Measurements from ENCODE around the gene SPCS1. TPM values are rescaled to one million over a fixed set of nuclear protein-coding genes. Genes with fewer than 3 reads are reported as not detected.

The SPCS1 gene
- total and polyA plus RNA-seq, 9 of the 15 experiments (the other 6 are each of a cell fraction or from before 2014, with no cell fraction given): 73.9 to 567 (median 127) TPM

DNA sequence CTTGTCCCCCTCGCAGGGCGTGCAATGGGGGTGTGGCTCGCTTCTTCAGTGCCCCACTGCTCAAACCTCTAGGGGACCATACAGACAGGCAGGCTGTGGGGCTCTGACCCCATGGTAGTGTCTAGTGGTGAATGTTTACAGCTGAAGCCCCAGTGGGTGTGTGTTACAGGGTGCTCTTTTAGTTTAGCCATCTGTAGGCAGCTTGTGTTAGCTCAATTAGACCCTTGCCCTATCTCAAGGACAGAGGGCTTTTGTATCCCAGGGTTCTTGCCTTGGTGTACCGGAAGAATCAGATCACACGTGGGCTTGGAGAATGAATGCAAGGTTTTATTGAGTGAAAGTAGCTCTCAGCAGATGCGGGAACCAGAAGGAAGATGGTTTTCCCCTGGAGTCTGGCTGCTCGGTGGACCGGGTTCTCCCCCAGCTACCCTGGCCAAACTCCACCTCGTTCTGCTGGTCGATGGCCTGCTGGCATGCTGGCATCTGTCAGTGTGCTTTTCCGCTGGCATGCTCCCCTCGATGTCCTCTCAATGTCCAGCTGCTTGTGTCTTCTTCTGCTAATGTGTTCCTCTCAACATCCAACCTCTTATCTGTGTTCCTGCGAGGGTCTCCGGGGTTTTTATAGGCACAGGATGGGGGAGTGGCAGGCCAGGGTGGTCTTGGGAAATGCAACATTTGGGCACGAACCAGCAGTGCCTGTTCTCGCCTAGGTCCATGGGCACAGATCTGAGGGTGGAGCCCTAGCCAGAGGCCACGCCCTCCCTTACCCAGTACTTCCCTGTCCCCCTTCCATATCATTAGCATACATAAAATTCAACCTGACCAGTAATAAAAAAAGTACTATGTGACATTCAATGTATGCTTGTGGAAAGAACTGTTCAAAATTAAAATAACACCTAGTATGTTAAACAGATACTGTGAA is 6.6 kb downstream of the SPCS1 start:
- no peak for FAIRE-seq
- Histone ChIP-seq H3K4me1 (replicated peaks in 1 of 2; ENCODE audit: control insufficient read depth in 2 of 2, insufficient read depth in 2 of 2, low read length in 2 of 2) (no peaks in the 10 kb centered on the region; a peak in 2 of 5 replicates), H3K27me3 (ENCODE audit: control insufficient read depth in 2 of 2, insufficient read depth in 2 of 2, low read length in 2 of 2) (no peaks in the 10 kb centered on the region), H3K36me3 (ENCODE audit: control insufficient read depth, insufficient read depth, low read length) (peaks cover 16% of the 10 kb centered on the region; the same call in 2 of the 3 replicates), H3K9ac (ENCODE audit: insufficient read depth in 1 of 2, low read depth in 2 of 2, low read length in 2 of 2) (no peak overlapping the region), H4K20me1 (replicated peaks; ENCODE audit: control insufficient read depth, insufficient read depth, low read length) (no peaks in the 10 kb centered on the region), H3K4me3 (no peak overlapping the region), H3K9me1 (ENCODE audit: control insufficient read depth, insufficient read depth, low read length) (no peaks in the 10 kb centered on the region), H3K27ac (ENCODE audit: extremely low read depth, low read depth, low read length) (no peak overlapping the region), H3K4me2 (ENCODE audit: insufficient read depth, low read length) (no peak overlapping the region), H3K9me3 (replicated peaks; ENCODE audit: control insufficient read depth, insufficient read depth, low read depth, low read length) (no peaks in the 10 kb centered on the region), H2AFZ (ENCODE audit: low read depth, low read length) (no peak overlapping the region), H3K79me2 (ENCODE audit: control insufficient read depth, insufficient read depth, low read length) (peaks cover 6% of the 10 kb centered on the region)
- TF ChIP-seq NFATC3 (IDR thresholded peaks at IDR 0.05): no peak
- TF ChIP-seq, protein P1, sequence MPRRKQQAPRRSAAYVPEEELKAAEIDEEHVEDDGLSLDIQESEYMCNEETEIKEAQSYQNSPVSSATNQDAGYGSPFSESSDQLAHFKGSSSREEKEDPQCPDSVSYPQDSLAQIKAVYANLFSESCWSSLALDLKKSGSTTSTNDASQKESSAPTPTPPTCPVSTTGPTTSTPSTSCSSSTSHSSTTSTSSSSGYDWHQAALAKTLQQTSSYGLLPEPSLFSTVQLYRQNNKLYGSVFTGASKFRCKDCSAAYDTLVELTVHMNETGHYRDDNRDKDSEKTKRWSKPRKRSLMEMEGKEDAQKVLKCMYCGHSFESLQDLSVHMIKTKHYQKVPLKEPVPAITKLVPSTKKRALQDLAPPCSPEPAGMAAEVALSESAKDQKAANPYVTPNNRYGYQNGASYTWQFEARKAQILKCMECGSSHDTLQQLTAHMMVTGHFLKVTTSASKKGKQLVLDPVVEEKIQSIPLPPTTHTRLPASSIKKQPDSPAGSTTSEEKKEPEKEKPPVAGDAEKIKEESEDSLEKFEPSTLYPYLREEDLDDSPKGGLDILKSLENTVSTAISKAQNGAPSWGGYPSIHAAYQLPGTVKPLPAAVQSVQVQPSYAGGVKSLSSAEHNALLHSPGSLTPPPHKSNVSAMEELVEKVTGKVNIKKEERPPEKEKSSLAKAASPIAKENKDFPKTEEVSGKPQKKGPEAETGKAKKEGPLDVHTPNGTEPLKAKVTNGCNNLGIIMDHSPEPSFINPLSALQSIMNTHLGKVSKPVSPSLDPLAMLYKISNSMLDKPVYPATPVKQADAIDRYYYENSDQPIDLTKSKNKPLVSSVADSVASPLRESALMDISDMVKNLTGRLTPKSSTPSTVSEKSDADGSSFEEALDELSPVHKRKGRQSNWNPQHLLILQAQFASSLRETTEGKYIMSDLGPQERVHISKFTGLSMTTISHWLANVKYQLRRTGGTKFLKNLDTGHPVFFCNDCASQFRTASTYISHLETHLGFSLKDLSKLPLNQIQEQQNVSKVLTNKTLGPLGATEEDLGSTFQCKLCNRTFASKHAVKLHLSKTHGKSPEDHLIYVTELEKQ (CRISPR knock-in tag; IDR thresholded peaks at IDR 0.05): no peak
- TF ChIP-seq, protein P2, sequence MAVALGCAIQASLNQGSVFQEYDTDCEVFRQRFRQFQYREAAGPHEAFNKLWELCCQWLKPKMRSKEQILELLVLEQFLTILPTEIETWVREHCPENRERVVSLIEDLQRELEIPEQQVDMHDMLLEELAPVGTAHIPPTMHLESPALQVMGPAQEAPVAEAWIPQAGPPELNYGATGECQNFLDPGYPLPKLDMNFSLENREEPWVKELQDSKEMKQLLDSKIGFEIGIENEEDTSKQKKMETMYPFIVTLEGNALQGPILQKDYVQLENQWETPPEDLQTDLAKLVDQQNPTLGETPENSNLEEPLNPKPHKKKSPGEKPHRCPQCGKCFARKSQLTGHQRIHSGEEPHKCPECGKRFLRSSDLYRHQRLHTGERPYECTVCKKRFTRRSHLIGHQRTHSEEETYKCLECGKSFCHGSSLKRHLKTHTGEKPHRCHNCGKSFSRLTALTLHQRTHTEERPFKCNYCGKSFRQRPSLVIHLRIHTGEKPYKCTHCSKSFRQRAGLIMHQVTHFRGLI (CRISPR knock-in tag; IDR thresholded peaks at IDR 0.05): no peak
- no peak for TF ChIP-seq ZC3H4 (CRISPR knock-in tag; IDR thresholded peaks at IDR 0.05; ENCODE audit: borderline replicate concordance)
- TF ChIP-seq NR2C2 (CRISPR knock-in tag; IDR thresholded peaks at IDR 0.05): no peak
- no peak for TF ChIP-seq NR2C2 (tag; IDR thresholded peaks at IDR 0.05)
- TF ChIP-seq, protein P3, sequence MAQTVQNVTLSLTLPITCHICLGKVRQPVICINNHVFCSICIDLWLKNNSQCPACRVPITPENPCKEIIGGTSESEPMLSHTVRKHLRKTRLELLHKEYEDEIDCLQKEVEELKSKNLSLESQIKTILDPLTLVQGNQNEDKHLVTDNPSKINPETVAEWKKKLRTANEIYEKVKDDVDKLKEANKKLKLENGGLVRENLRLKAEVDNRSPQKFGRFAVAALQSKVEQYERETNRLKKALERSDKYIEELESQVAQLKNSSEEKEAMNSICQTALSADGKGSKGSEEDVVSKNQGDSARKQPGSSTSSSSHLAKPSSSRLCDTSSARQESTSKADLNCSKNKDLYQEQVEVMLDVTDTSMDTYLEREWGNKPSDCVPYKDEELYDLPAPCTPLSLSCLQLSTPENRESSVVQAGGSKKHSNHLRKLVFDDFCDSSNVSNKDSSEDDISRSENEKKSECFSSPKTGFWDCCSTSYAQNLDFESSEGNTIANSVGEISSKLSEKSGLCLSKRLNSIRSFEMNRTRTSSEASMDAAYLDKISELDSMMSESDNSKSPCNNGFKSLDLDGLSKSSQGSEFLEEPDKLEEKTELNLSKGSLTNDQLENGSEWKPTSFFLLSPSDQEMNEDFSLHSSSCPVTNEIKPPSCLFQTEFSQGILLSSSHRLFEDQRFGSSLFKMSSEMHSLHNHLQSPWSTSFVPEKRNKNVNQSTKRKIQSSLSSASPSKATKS (CRISPR knock-in tag; IDR thresholded peaks at IDR 0.05): no peak
- TF ChIP-seq GATA2 (CRISPR knock-in tag; IDR thresholded peaks at IDR 0.05): no peak
- WGBS (ENCODE audit: insufficient coverage, low coverage, missing lambda C conversion rate): 91% methylated on average over 13 of the region's 17 CpGs
- no peak for ATAC-seq
- CTCF ChIA-PET (ENCODE audit: low intra/inter-chr PET ratio): no interaction called here
- BruUV-seq (replicated peaks): no TSS peak
- intact Hi-C loops (cut with micrococcal nuclease): no loop called here
- DNase-seq (ENCODE audit: extremely low read depth in 1 of 4, low spot score in 3 of 4): no peak
- POLR2A ChIA-PET: interaction anchor here (0.7 kb wide), 1 partner anchor 21 kb away, joined by 4 read pairs; no protein-coding TSS in a partner anchor
- in situ Hi-C loops (cut with MboI): no loop called here

All from K562 (cell line).